ENCODE results near the gene NME8.

The NME8 gene

GRCh38 chr7:37932543-37932942 is 84.1 kb downstream of the NME8 start:
- TF ChIP-seq CTCF (IDR thresholded peaks at IDR 0.05; ENCODE audit: insufficient read depth, low read depth, low read length, missing control alignments): no peak
- H3K4me3 ChIP-seq (ENCODE audit: low read depth, low read length): no peak overlapping the region
- no peak for DNase-seq (ENCODE audit: low read depth)

GRCh38 chr7:37933018-37933566 is 84.7 kb downstream of the NME8 start:
- DNase-seq (ENCODE audit: low read depth): no peak
- TF ChIP-seq CTCF (IDR thresholded peaks at IDR 0.05; ENCODE audit: insufficient read depth, low read depth, low read length, missing control alignments): no peak

GRCh38 chr7:37942934-37943610 is 94.7 kb downstream of the NME8 start:
- peak; percentile 16 for DNase-seq (ENCODE audit: low read depth)
- TF ChIP-seq CTCF (IDR thresholded peaks at IDR 0.05; ENCODE audit: insufficient read depth, low read depth, low read length, missing control alignments): no peak
- H3K4me3 ChIP-seq (ENCODE audit: low read depth, low read length): no peak overlapping the region

More at GRCh38 chr7:37933018-37933566, 84.7 kb downstream of the NME8 start:
- H3K4me3 ChIP-seq (ENCODE audit: low read depth, low read length): no peak overlapping the region

- H3K4me3 ChIP-seq (ENCODE audit: low read depth, low read length): no peak overlapping the region
- peak; percentile 42 for DNase-seq (ENCODE audit: low read depth)
- no peak for TF ChIP-seq CTCF (IDR thresholded peaks at IDR 0.05; ENCODE audit: insufficient read depth, low read depth, low read length, missing control alignments)
Observed at GRCh38 chr7:37943905-37944736, 95.7 kb downstream of the NME8 start.

GRCh38 chr7:37944737-37945054 is 96.3 kb downstream of the NME8 start:
- TF ChIP-seq CTCF (IDR thresholded peaks at IDR 0.05; ENCODE audit: insufficient read depth, low read depth, low read length, missing control alignments): no peak
- H3K4me3 ChIP-seq (ENCODE audit: low read depth, low read length): no peak overlapping the region
- no peak for DNase-seq (ENCODE audit: low read depth)

- no peak for TF ChIP-seq CTCF (IDR thresholded peaks at IDR 0.05; ENCODE audit: insufficient read depth, low read depth, low read length, missing control alignments)
- no peak for DNase-seq (ENCODE audit: low read depth)
- H3K4me3 ChIP-seq (ENCODE audit: low read depth, low read length): no peak overlapping the region
Observed at GRCh38 chr7:37945336-37945735, 96.9 kb downstream of the NME8 start.

All from GM12865 (cell line).